HL-60 (cell line): ENCODE measurements around the gene DLEC1.

ENCODE experiments used
- DNase-seq, 2 experiments: peaks; one replicate each; pipeline ENCODE4 v3.0.0-alpha.2; 2010 to 2020; ENCODE audit warnings: low read depth in 1 of 2, low spot score in 1 of 2
- H3K27ac ChIP-seq: fragments of 250-450 bp; sonication (Bioruptor Pico); replicated peaks from 2 replicates; pipeline ENCODE4 v1.5.1; 2020; ENCODE audit warnings: mild to moderate bottlenecking, moderate library complexity
- H3K27me3 ChIP-seq: fragments of 250-450 bp; sonication (Bioruptor Pico); 2 replicates; pipeline ENCODE4 v1.5.1; 2021; ENCODE audit warnings: mild to moderate bottlenecking, moderate library complexity; ENCODE audit not compliant: insufficient read depth, poor library complexity, severe bottlenecking
- H3K4me3 ChIP-seq: replicated peaks from 2 replicates; pipeline ENCODE4 v1.5.1; 2011; ENCODE audit warnings: mild to moderate bottlenecking, control low read depth, low read length; ENCODE audit not compliant: insufficient read depth
- CTCF ChIP-seq: IDR thresholded peaks from one replicate; pipeline ENCODE4 v1.5.1; 2011; ENCODE audit warnings: low read length, control low read depth, inconsistent platforms; ENCODE audit not compliant: insufficient read depth
- GABPA ChIP-seq: IDR thresholded peaks from 2 replicates; pipeline ENCODE4 v1.6.1; 2012; ENCODE audit warnings: low read depth
- POLR2AphosphoS5 ChIP-seq: IDR thresholded peaks from 2 replicates; pipeline ENCODE4 v1.6.1; 2012; ENCODE audit warnings: low read depth
- REST ChIP-seq: IDR thresholded peaks from 2 replicates; pipeline ENCODE4 v1.6.1; 2012; ENCODE audit warnings: low read depth; ENCODE audit not compliant: insufficient replicate concordance
- SPI1 ChIP-seq: IDR thresholded peaks from 2 replicates; pipeline ENCODE4 v1.6.1; 2012; ENCODE audit warnings: low read depth, mild to moderate bottlenecking, borderline replicate concordance

The DLEC1 gene

GRCh38 chr3:38154625-38155255 is 115.7 kb downstream of the DLEC1 start:
- TF ChIP-seq CTCF (no peak), POLR2AphosphoS5 (no peak), SPI1 (no peak), GABPA (no peak), REST (no peak)
- DNase-seq = no peak
- H3K27ac ChIP-seq = no peak overlapping the region
- no peaks in the 10 kb centered on the region for H3K27me3 ChIP-seq
- H3K4me3 ChIP-seq = no peak overlapping the region

GRCh38 chr3:38155825-38156224 is 116.8 kb downstream of the DLEC1 start:
- Histone ChIP-seq H3K27me3 (no peaks in the 10 kb centered on the region), H3K27ac (no peak overlapping the region), H3K4me3 (no peak overlapping the region)
- TF ChIP-seq REST (no peak), GABPA (no peak), CTCF (no peak)
- DNase-seq = no peak

- no peak for DNase-seq
- Histone ChIP-seq H3K27ac (no peak overlapping the region), H3K4me3 (no peak overlapping the region), H3K27me3 (no peaks in the 10 kb centered on the region)
- TF ChIP-seq SPI1 (no peak), CTCF (no peak), REST (no peak), POLR2AphosphoS5 (no peak), GABPA (no peak)
Observed at GRCh38 chr3:38157117-38157516, 118.1 kb downstream of the DLEC1 start.
